ENCODE measurements around the gene ARHGEF12. TPM values are rescaled to one million over a fixed set of nuclear protein-coding genes. Genes with fewer than 3 reads are reported as not detected.

The ARHGEF12 gene
- total and polyA plus RNA-seq, 2 experiments from 2014 or later: 9.0 to 38.9 TPM

GRCh38 chr11:120424970-120425332, 88.7 kb downstream of the ARHGEF12 start:
- no peaks in the 10 kb centered on the region for H4K20me1 ChIP-seq (replicated peaks; ENCODE audit: insufficient read depth)
- no peak overlapping the region for H3K4me3 Mint-ChIP-seq
- H2AFZ ChIP-seq: no peak overlapping the region
- H3K9me3 Mint-ChIP-seq: no peaks in the 10 kb centered on the region
- no peak overlapping the region for H3K27ac ChIP-seq (ENCODE audit: low read depth)
- H3K4me1 Mint-ChIP-seq: no peaks in the 10 kb centered on the region
- no peaks in the 10 kb centered on the region for H3F3A ChIP-seq (replicated peaks; ENCODE audit: low read depth)
- H3K27me3 ChIP-seq (ENCODE audit: insufficient read depth): no peaks in the 10 kb centered on the region
- no peak overlapping the region for H3K27ac Mint-ChIP-seq
- no peaks in the 10 kb centered on the region for H3K79me2 ChIP-seq (replicated peaks; ENCODE audit: insufficient read depth)
- no peaks in the 10 kb centered on the region for H3K36me3 Mint-ChIP-seq (ENCODE audit: low read depth)
- DNase-seq (ENCODE audit: low spot score) (no peak), ATAC-seq (no peak)
- H3K4me2 ChIP-seq: no peak overlapping the region
- no peak overlapping the region for H3K4me3 ChIP-seq
- no peaks in the 10 kb centered on the region for H3K9me2 ChIP-seq (ENCODE audit: insufficient read depth)
- no peaks in the 10 kb centered on the region for H3K36me3 ChIP-seq (ENCODE audit: insufficient read depth)
- H3K27me3 Mint-ChIP-seq (ENCODE audit: insufficient read depth, low read depth, poor library complexity): peaks cover 4% of the 10 kb centered on the region
- TF ChIP-seq STAT1 (IDR thresholded peaks at IDR 0.05; ENCODE audit: unreplicated experiment): no peak
- TF ChIP-seq POLR2AphosphoS5 (IDR thresholded peaks at IDR 0.05; ENCODE audit: low read depth): no peak
- no peak for TF ChIP-seq NANOG (IDR thresholded peaks at IDR 0.05; ENCODE audit: borderline replicate concordance)
- no peak for TF ChIP-seq ETS1 (IDR thresholded peaks at IDR 0.05)
- TF ChIP-seq EZH2phosphoT487 (IDR thresholded peaks at IDR 0.05; ENCODE audit: unreplicated experiment): no peak
- no peak for TF ChIP-seq ZNF462 (CRISPR knock-in tag; IDR thresholded peaks at IDR 0.05)
- TF ChIP-seq REST (IDR thresholded peaks at IDR 0.05; ENCODE audit: unreplicated experiment): no peak
- no peak for TF ChIP-seq ZNF331 (CRISPR knock-in tag; IDR thresholded peaks at IDR 0.05; ENCODE audit: low read depth)
- TF ChIP-seq ZNF114 (CRISPR knock-in tag; IDR thresholded peaks at IDR 0.05): no peak
- TF ChIP-seq EZH2 (IDR thresholded peaks at IDR 0.05; ENCODE audit: low read depth, unreplicated experiment): no peak
- H3K4me1 ChIP-seq (ENCODE audit: insufficient read depth): no peaks in the 10 kb centered on the region
